ENCODE data around the gene ADARB2.
"Not testable (repeated sequence)": the region's sequence is repeated elsewhere in the genome, so short reads cannot be mapped to it uniquely, and the experiment has no call there.

The ADARB2 gene

GRCh38 chr10:1488970-1489548 lies 248.3 kb downstream of the ADARB2 start:
- DNase-seq (ENCODE audit: low read depth) = no peak

- DNase-seq (ENCODE audit: low read depth) = no peak
Measured at GRCh38 chr10:1486841-1487687, 250.3 kb downstream of the ADARB2 start.

- DNase-seq (ENCODE audit: low read depth) = no peak
Measured at GRCh38 chr10:1485357-1485756, 252.0 kb downstream of the ADARB2 start.

GRCh38 chr10:1483826-1484225 lies 253.5 kb downstream of the ADARB2 start:
- no peak for DNase-seq (ENCODE audit: low read depth)

- no peak for DNase-seq (ENCODE audit: low read depth)
Measured at GRCh38 chr10:1483246-1483645, 254.1 kb downstream of the ADARB2 start.

- DNase-seq (ENCODE audit: low read depth) = no peak
Measured at GRCh38 chr10:1477578-1477977, 259.7 kb downstream of the ADARB2 start.

- DNase-seq (ENCODE audit: low read depth) = no peak
Measured at GRCh38 chr10:1476455-1476803, 260.9 kb downstream of the ADARB2 start.

GRCh38 chr10:1475771-1476454 lies 261.4 kb downstream of the ADARB2 start:
- DNase-seq (ENCODE audit: low read depth) = no peak

- DNase-seq (ENCODE audit: low read depth) = no peak
Measured at GRCh38 chr10:1475098-1475591, 262.2 kb downstream of the ADARB2 start.

- DNase-seq (ENCODE audit: low read depth) = no peak
Measured at GRCh38 chr10:1474376-1475097, 262.8 kb downstream of the ADARB2 start.

- DNase-seq (ENCODE audit: low read depth) = no peak
Measured at GRCh38 chr10:1473874-1474273, 263.5 kb downstream of the ADARB2 start.

- no peak for DNase-seq (ENCODE audit: low read depth)
Measured at GRCh38 chr10:1472178-1472958, 265.0 kb downstream of the ADARB2 start.

GRCh38 chr10:1468811-1469210 lies 268.5 kb downstream of the ADARB2 start:
- no peak for DNase-seq (ENCODE audit: low read depth)

- no peak for DNase-seq (ENCODE audit: low read depth)
Measured at GRCh38 chr10:1467334-1468076, 269.8 kb downstream of the ADARB2 start.

GRCh38 chr10:1465993-1466764 lies 271.1 kb downstream of the ADARB2 start:
- DNase-seq (ENCODE audit: low read depth) = no peak

GRCh38 chr10:1465418-1465911 lies 271.9 kb downstream of the ADARB2 start:
- DNase-seq (ENCODE audit: low read depth) = no peak

- DNase-seq (ENCODE audit: low read depth) = no peak
Measured at GRCh38 chr10:1464881-1465417, 272.4 kb downstream of the ADARB2 start.

- DNase-seq (ENCODE audit: low read depth) = not testable (repeated sequence)
Measured at GRCh38 chr10:1463971-1464370, 273.4 kb downstream of the ADARB2 start.

GRCh38 chr10:1462994-1463633 lies 274.2 kb downstream of the ADARB2 start:
- DNase-seq (ENCODE audit: low read depth) = no peak

All from activated T-helper 9 cell treated with anti-CD3 and anti-CD28 coated beads, Interleukin-2, amount 50 U/mL, for 16 hours (primary cell).